Panc1 (cell line): Measurements from ENCODE around the gene SUGCT. TPM values are rescaled to one million over a fixed set of nuclear protein-coding genes. Genes with fewer than 3 reads are reported as not detected.

Experiments used
- ATAC-seq: fragments of 200-7000 bp; cut with Tn5 transposase; 2 replicates; pipeline ENCODE4 v1.9.1; 2020; ENCODE audit warnings: mild to moderate bottlenecking, moderate library complexity
- BruUV-seq: library from RNA; stranded (reverse); fragments of 400-500 nt; replicated peaks from 2 replicates; lab custom pipeline; 2021; lab: Mats Ljungman, UMichigan
- CTCF ChIA-PET: fragments of 300-600 bp; sonication (Branson Sonifier 250); formaldehyde crosslinking; loops from one replicate; lab custom pipeline; 2022; ENCODE audit warnings: antibody characterized with exemption; lab: Charles Lee
- POLR2A ChIA-PET: fragments of 300-600 bp; sonication (Branson Sonifier 250); formaldehyde crosslinking; loops from one replicate; lab custom pipeline; 2022; ENCODE audit warnings: antibody characterized with exemption; lab: Charles Lee
- DNase-seq: peaks from one replicate; pipeline ENCODE4 v3.0.0-alpha.2; 2010; ENCODE audit warnings: low read depth, low spot score
- H3K27ac ChIP-seq: 2 replicates; pipeline ENCODE4 v1.5.1; 2011; ENCODE audit warnings: mild to moderate bottlenecking, low read length, inconsistent platforms
- H3K27me3 ChIP-seq: fragments of 200-500 bp; sonication (Bioruptor generic); 2 replicates; pipeline ENCODE4 v1.6.0; 2014; ENCODE audit warnings: low read length, inconsistent platforms; ENCODE audit not compliant: control insufficient read depth, insufficient read depth
- H3K36me3 ChIP-seq: fragments of 200-500 bp; sonication (Bioruptor generic); 2 replicates; pipeline ENCODE4 v1.5.1; 2014; ENCODE audit warnings: inconsistent platforms, mild to moderate bottlenecking, low read length, moderate library complexity; ENCODE audit not compliant: control insufficient read depth, insufficient read depth
- H3K4me1 ChIP-seq: 2 replicates; pipeline ENCODE4 v1.5.1; 2011; ENCODE audit warnings: inconsistent platforms, mild to moderate bottlenecking, low read length, moderate library complexity; ENCODE audit not compliant: control insufficient read depth, insufficient read depth
- H3K4me3 ChIP-seq, 2 experiments: 2 replicates each; pipeline ENCODE4 v1.5.1; 2011 to 2012; ENCODE audit warnings: low read depth in 2 of 2, low read length in 2 of 2, mild to moderate bottlenecking in 2 of 2, inconsistent platforms in 1 of 2, moderate library complexity in 1 of 2
- H3K9me3 ChIP-seq: fragments of 200-500 bp; sonication (Bioruptor generic); 2 replicates; pipeline ENCODE4 v1.5.1; 2014; ENCODE audit warnings: low read depth, mild to moderate bottlenecking, inconsistent platforms, low read length, moderate library complexity; ENCODE audit not compliant: control insufficient read depth, insufficient read depth
- CTCF ChIP-seq: fragments of 450-650 bp; IDR thresholded peaks from 2 replicates; pipeline ENCODE4 v1.5.1; 2017; ENCODE audit warnings: mild to moderate bottlenecking
- POLR2AphosphoS5 ChIP-seq: IDR thresholded peaks from 2 replicates; pipeline ENCODE4 v1.6.1; 2012; ENCODE audit warnings: mild to moderate bottlenecking, low read depth, low read length, moderate library complexity
- SIN3A ChIP-seq: IDR thresholded peaks from 2 replicates; pipeline ENCODE4 v1.6.1; 2012; ENCODE audit warnings: low read depth, mild to moderate bottlenecking, low read length, moderate library complexity, borderline replicate concordance; ENCODE audit not compliant: insufficient read depth
- TCF7L2 ChIP-seq: IDR thresholded peaks from 2 replicates; pipeline ENCODE4 v1.6.1; 2011; ENCODE audit warnings: mild to moderate bottlenecking, low read depth, low read length, inconsistent platforms
- in situ Hi-C: cut with HindIII; loops from 2 replicates; pipeline ENCODE4 v1.10.0; 2016; ENCODE audit warnings: low sequenced_read_pairs, low pct_unique_long_range_greater_than_20kb
- intact Hi-C: fragments of 100-400 bp; cut with micrococcal nuclease; formaldehyde crosslinking; loops from one replicate; pipeline ENCODE4 v1.10.0; 2022; ENCODE audit not compliant: unreplicated experiment
- total RNA-seq: library from RNA; stranded (reverse); gene quantifications from one replicate; pipeline ENCODE4 v1.2.1, GENCODE V29; 2021; ENCODE audit not compliant: unreplicated experiment
- TF ChIP-seq, protein P1 (sequence below), 2 experiments: IDR thresholded peaks; 2 replicates each; pipeline ENCODE4 v1.6.1; 2011 to 2012; ENCODE audit warnings: low read depth in 2 of 2, control low read depth in 1 of 2, low read length in 1 of 2, mild to moderate bottlenecking in 1 of 2, moderate library complexity in 1 of 2; ENCODE audit not compliant: insufficient read depth in 1 of 2

Gene SUGCT
- total RNA-seq, 1 experiment from 2014 or later: 3.1 TPM

- POLR2A ChIA-PET: no interaction called here
These were observed 582.4 kb downstream of the SUGCT start for GRCh38 chr7:40717242-40717641.

GRCh38 chr7:40720416-40720815, 585.6 kb downstream of the SUGCT start:
- ATAC-seq (no peak), DNase-seq (no peak)
- Histone ChIP-seq H3K9me3 (no peaks in the 10 kb centered on the region), H3K4me3 (no peak overlapping the region), H3K36me3 (no peaks in the 10 kb centered on the region), H3K4me1 (no peaks in the 10 kb centered on the region), H3K27ac (no peak overlapping the region), H3K27me3 (no peaks in the 10 kb centered on the region)
- ChIA-PET POLR2A (no interaction called here), CTCF (no interaction called here)
- TF ChIP-seq TCF7L2 (no peak), CTCF (no peak), SIN3A (no peak), POLR2AphosphoS5 (no peak)
- TF ChIP-seq, protein P1, sequence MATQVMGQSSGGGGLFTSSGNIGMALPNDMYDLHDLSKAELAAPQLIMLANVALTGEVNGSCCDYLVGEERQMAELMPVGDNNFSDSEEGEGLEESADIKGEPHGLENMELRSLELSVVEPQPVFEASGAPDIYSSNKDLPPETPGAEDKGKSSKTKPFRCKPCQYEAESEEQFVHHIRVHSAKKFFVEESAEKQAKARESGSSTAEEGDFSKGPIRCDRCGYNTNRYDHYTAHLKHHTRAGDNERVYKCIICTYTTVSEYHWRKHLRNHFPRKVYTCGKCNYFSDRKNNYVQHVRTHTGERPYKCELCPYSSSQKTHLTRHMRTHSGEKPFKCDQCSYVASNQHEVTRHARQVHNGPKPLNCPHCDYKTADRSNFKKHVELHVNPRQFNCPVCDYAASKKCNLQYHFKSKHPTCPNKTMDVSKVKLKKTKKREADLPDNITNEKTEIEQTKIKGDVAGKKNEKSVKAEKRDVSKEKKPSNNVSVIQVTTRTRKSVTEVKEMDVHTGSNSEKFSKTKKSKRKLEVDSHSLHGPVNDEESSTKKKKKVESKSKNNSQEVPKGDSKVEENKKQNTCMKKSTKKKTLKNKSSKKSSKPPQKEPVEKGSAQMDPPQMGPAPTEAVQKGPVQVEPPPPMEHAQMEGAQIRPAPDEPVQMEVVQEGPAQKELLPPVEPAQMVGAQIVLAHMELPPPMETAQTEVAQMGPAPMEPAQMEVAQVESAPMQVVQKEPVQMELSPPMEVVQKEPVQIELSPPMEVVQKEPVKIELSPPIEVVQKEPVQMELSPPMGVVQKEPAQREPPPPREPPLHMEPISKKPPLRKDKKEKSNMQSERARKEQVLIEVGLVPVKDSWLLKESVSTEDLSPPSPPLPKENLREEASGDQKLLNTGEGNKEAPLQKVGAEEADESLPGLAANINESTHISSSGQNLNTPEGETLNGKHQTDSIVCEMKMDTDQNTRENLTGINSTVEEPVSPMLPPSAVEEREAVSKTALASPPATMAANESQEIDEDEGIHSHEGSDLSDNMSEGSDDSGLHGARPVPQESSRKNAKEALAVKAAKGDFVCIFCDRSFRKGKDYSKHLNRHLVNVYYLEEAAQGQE (IDR thresholded peaks at IDR 0.05; ENCODE audit: insufficient read depth in 1 of 2, low read depth in 2 of 2, low read length in 1 of 2): no peak
- BruUV-seq: no TSS peak
- in situ Hi-C loops: no loop called here
- intact Hi-C loops: no loop called here

More at GRCh38 chr7:40717242-40717641, 582.4 kb downstream of the SUGCT start:
- CTCF ChIA-PET: interaction anchor here (0.6 to 1.3 kb wide), 2 partner anchors 16 to 391 kb away, joined by 3 read pairs; no protein-coding TSS in a partner anchor
- ATAC-seq: peak; percentile 74
- in situ Hi-C loops (no loop called here), intact Hi-C loops (no loop called here)
- no peaks in the 10 kb centered on the region for H3K27me3 ChIP-seq
- H3K4me3 ChIP-seq: peak overlapping the region in 1 of 2 experiments; percentile 26; a peak in 2 of 4 replicates
- no peak for TF ChIP-seq TCF7L2
- TF ChIP-seq CTCF: no peak
- TF ChIP-seq POLR2AphosphoS5: no peak
- TF ChIP-seq SIN3A: no peak
- TF ChIP-seq, protein P1 (IDR thresholded peaks at IDR 0.05; ENCODE audit: insufficient read depth in 1 of 2, low read depth in 2 of 2, low read length in 1 of 2): no peak
- no TSS peak for BruUV-seq
- DNase-seq: no peak
- no peaks in the 10 kb centered on the region for H3K4me1 ChIP-seq
- no peaks in the 10 kb centered on the region for H3K9me3 ChIP-seq
- no peaks in the 10 kb centered on the region for H3K36me3 ChIP-seq
- no peak overlapping the region for H3K27ac ChIP-seq
